ENCODE results near the gene ANK3.

ANK3 gene

GRCh38 chr10:60139290-60139689, 250.4 kb downstream of the ANK3 start:
- H3K36me3 ChIP-seq (ENCODE audit: control insufficient read depth in 2 of 2, insufficient read depth in 1 of 2, low read length in 2 of 2): no peaks in the 10 kb centered on the region
- H3K4me1 ChIP-seq (ENCODE audit: control insufficient read depth, insufficient read depth, low read length): peaks cover 15% of the 10 kb centered on the region
- POLR2A ChIA-PET: no interaction called here
- peak overlapping the region; percentile 45 for H3K4me3 ChIP-seq (ENCODE audit: low read depth, low read length)
- H3K9me3 ChIP-seq (ENCODE audit: control insufficient read depth, insufficient read depth, low read depth, low read length): no peaks in the 10 kb centered on the region
- CTCF ChIA-PET: interaction anchor here (2.4 kb wide), 1 partner anchor 70 kb away, joined by 10 read pairs; no protein-coding TSS in a partner anchor
- TF ChIP-seq ZNF548 (tag by site-specific recombination; IDR thresholded peaks at IDR 0.05): no peak
- TF ChIP-seq ZNF654 (tag by site-specific recombination; IDR thresholded peaks at IDR 0.05; ENCODE audit: low read depth): no peak
- no peak for TF ChIP-seq BCL6B (tag by site-specific recombination; IDR thresholded peaks at IDR 0.05)
- TF ChIP-seq PBX3 (CRISPR knock-in tag; IDR thresholded peaks at IDR 0.05): no peak
- no peak for TF ChIP-seq SP2 (tag by site-specific recombination; IDR thresholded peaks at IDR 0.05)
- no peak for TF ChIP-seq ZNF664 (tag by site-specific recombination; IDR thresholded peaks at IDR 0.05)
- TF ChIP-seq ZNF670 (tag by site-specific recombination; IDR thresholded peaks at IDR 0.05; ENCODE audit: low read depth): no peak
- TF ChIP-seq RBAK (tag by site-specific recombination; IDR thresholded peaks at IDR 0.05): no peak
- TF ChIP-seq ZNF404 (tag by site-specific recombination; IDR thresholded peaks at IDR 0.05): no peak
- H3K27ac ChIP-seq (ENCODE audit: extremely low read depth, low read depth, low read length): no peak overlapping the region

- no peak for TF ChIP-seq ZFP3 (tag by site-specific recombination; IDR thresholded peaks at IDR 0.05; ENCODE audit: low read depth)
- TF ChIP-seq ZNF707 (tag by site-specific recombination; IDR thresholded peaks at IDR 0.05): 0 out of 2 replicates have a peak, but pooled peaks have one; percentile 17
- TF ChIP-seq PRDM1 (tag by site-specific recombination; IDR thresholded peaks at IDR 0.05): peak; percentile 36; the same call in 1 of the 2 replicates
- 0 out of 2 replicates have a peak, but pooled peaks have one; percentile 16 for TF ChIP-seq ZNF600 (tag by site-specific recombination; IDR thresholded peaks at IDR 0.05)
Measured at GRCh38 chr10:60138842-60139241, 250.8 kb downstream of the ANK3 start.

GRCh38 chr10:60138026-60138425, 251.6 kb downstream of the ANK3 start:
- Histone ChIP-seq H3K27ac (ENCODE audit: extremely low read depth, low read depth, low read length) (no peak overlapping the region), H3K9me3 (ENCODE audit: control insufficient read depth, insufficient read depth, low read depth, low read length) (no peaks in the 10 kb centered on the region), H3K4me3 (ENCODE audit: low read depth, low read length) (no peak overlapping the region), H3K4me1 (ENCODE audit: control insufficient read depth, insufficient read depth, low read length) (peaks cover 15% of the 10 kb centered on the region), H3K36me3 (ENCODE audit: control insufficient read depth in 2 of 2, insufficient read depth in 1 of 2, low read length in 2 of 2) (peaks cover 0 to 2% of the 10 kb centered on the region in 2 experiments; a peak in 1 of 3 replicates)
- CTCF ChIA-PET: no interaction called here
- TF ChIP-seq ZNF664 (tag by site-specific recombination; IDR thresholded peaks at IDR 0.05): no peak
- TF ChIP-seq ZNF266 (tag by site-specific recombination; IDR thresholded peaks at IDR 0.05; ENCODE audit: low read depth): no peak
- TF ChIP-seq WT1 (tag by site-specific recombination; IDR thresholded peaks at IDR 0.05): no peak
- TF ChIP-seq ZNF837 (tag by site-specific recombination; IDR thresholded peaks at IDR 0.05): no peak
- TF ChIP-seq ZNF843 (tag by site-specific recombination; IDR thresholded peaks at IDR 0.05): no peak
- no peak for TF ChIP-seq ZNF501 (tag by site-specific recombination; IDR thresholded peaks at IDR 0.05)
- no peak for TF ChIP-seq ZBTB26 (tag by site-specific recombination; optimal IDR thresholded peaks at IDR 0.05)
- no peak for TF ChIP-seq ZNF530 (tag by site-specific recombination; IDR thresholded peaks at IDR 0.05; ENCODE audit: low read depth)
- no peak for TF ChIP-seq ZNF112 (tag by site-specific recombination; IDR thresholded peaks at IDR 0.05)
- TF ChIP-seq ZNF394 (tag by site-specific recombination; IDR thresholded peaks at IDR 0.05; ENCODE audit: borderline replicate concordance): no peak
- TF ChIP-seq SALL2 (tag by site-specific recombination; IDR thresholded peaks at IDR 0.05; ENCODE audit: borderline replicate concordance): no peak
- POLR2A ChIA-PET: no interaction called here

More at GRCh38 chr10:60138842-60139241, 250.8 kb downstream of the ANK3 start:
- peaks cover 15% of the 10 kb centered on the region for H3K4me1 ChIP-seq (ENCODE audit: control insufficient read depth, insufficient read depth, low read length)
- no peak overlapping the region for H3K27ac ChIP-seq (ENCODE audit: extremely low read depth, low read depth, low read length)
- ChIA-PET POLR2A (no interaction called here), CTCF (interaction anchor here (2.4 kb wide), 1 partner anchor 70 kb away, joined by 10 read pairs; no protein-coding TSS in a partner anchor)
- peaks cover 0 to 2% of the 10 kb centered on the region in 2 experiments; a peak in 1 of 3 replicates for H3K36me3 ChIP-seq (ENCODE audit: control insufficient read depth in 2 of 2, insufficient read depth in 1 of 2, low read length in 2 of 2)
- H3K4me3 ChIP-seq (ENCODE audit: low read depth, low read length): 0 out of 2 replicates have a peak overlapping the region, but pooled peaks have one; percentile 1
- H3K9me3 ChIP-seq (ENCODE audit: control insufficient read depth, insufficient read depth, low read depth, low read length): no peaks in the 10 kb centered on the region
